ENCODE results near the gene SLC4A4.

DNA sequence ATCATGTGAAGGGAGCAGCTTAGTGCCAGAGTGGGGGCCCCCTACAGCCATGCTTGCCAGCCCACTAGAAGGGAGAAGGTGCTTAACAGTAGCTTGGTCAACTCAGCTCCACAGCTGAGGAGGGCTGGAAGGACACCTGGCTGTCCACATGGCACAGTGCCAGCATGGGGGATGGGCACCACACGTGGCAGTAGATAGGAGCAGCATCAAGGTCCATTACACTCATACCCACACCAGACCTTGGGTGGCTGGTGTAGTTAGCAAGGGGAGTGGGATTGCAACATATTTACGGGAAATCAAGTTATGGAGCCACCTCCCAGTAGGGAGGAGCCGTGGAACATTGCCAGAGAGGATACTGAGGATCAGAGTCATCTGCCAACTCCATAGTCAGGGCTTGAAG is 37.9 kb upstream of the SLC4A4 start:
- TF ChIP-seq, protein P1, sequence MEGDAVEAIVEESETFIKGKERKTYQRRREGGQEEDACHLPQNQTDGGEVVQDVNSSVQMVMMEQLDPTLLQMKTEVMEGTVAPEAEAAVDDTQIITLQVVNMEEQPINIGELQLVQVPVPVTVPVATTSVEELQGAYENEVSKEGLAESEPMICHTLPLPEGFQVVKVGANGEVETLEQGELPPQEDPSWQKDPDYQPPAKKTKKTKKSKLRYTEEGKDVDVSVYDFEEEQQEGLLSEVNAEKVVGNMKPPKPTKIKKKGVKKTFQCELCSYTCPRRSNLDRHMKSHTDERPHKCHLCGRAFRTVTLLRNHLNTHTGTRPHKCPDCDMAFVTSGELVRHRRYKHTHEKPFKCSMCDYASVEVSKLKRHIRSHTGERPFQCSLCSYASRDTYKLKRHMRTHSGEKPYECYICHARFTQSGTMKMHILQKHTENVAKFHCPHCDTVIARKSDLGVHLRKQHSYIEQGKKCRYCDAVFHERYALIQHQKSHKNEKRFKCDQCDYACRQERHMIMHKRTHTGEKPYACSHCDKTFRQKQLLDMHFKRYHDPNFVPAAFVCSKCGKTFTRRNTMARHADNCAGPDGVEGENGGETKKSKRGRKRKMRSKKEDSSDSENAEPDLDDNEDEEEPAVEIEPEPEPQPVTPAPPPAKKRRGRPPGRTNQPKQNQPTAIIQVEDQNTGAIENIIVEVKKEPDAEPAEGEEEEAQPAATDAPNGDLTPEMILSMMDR (IDR thresholded peaks at IDR 0.05): no peak
- TF ChIP-seq EP300 (IDR thresholded peaks at IDR 0.05): no peak
